NT2/D1 (cell line): Measurements from ENCODE around the gene GLOD4.

Experiments
- DNase-seq: peaks from one replicate; pipeline ENCODE4 v3.0.0-alpha.2; 2011; ENCODE audit warnings: low read depth, low spot score
- H3K27me3 ChIP-seq: 2 replicates; pipeline ENCODE4 v1.6.0; 2011; ENCODE audit warnings: mild to moderate bottlenecking; ENCODE audit not compliant: insufficient read length, insufficient read depth
- H3K36me3 ChIP-seq: 2 replicates; pipeline ENCODE4 v1.6.1; 2011; ENCODE audit warnings: mild to moderate bottlenecking, low read length, mixed read lengths; ENCODE audit not compliant: insufficient read depth, insufficient read length
- H3K4me1 ChIP-seq: 2 replicates; pipeline ENCODE4 v1.5.1; 2011; ENCODE audit not compliant: insufficient read depth, insufficient read length
- H3K4me3 ChIP-seq: 2 replicates; pipeline ENCODE4 v1.5.1; 2011; ENCODE audit warnings: low read depth; ENCODE audit not compliant: insufficient read length
- H3K9ac ChIP-seq: 2 replicates; pipeline ENCODE4 v1.6.0; 2011; ENCODE audit warnings: low read depth; ENCODE audit not compliant: insufficient read length
- H3K9me3 ChIP-seq: 2 replicates; pipeline ENCODE4 v1.5.1; 2011; ENCODE audit warnings: mild to moderate bottlenecking, low read length; ENCODE audit not compliant: insufficient read depth
- SUZ12 ChIP-seq: IDR thresholded peaks from 2 replicates; pipeline ENCODE4 v1.6.1; 2011; ENCODE audit not compliant: insufficient read length, insufficient read depth; ENCODE audit errors: extremely low read depth
- YY1 ChIP-seq: IDR thresholded peaks from 2 replicates; pipeline ENCODE4 v1.6.1; 2011; ENCODE audit not compliant: insufficient read length, insufficient read depth
- ZNF274 ChIP-seq: IDR thresholded peaks from 2 replicates; pipeline ENCODE4 v1.6.1; 2011; ENCODE audit warnings: mild to moderate bottlenecking, low read depth, low read length

Gene GLOD4

GRCh38 chr17:725084-725483, 57.0 kb downstream of the GLOD4 start:
- Histone ChIP-seq H3K9me3 (no peaks in the 10 kb centered on the region), H3K27me3 (peaks cover 4% of the 10 kb centered on the region), H3K4me3 (no peak overlapping the region), H3K36me3 (no peaks in the 10 kb centered on the region), H3K4me1 (peaks cover 3% of the 10 kb centered on the region), H3K9ac (no peak overlapping the region)
- TF ChIP-seq ZNF274 (no peak), YY1 (no peak), SUZ12 (no peak)
- DNase-seq = no peak

- no peak for TF ChIP-seq YY1
- no peak for TF ChIP-seq SUZ12
- no peak for TF ChIP-seq ZNF274
- Histone ChIP-seq H3K9me3 (no peaks in the 10 kb centered on the region), H3K4me3 (no peak overlapping the region), H3K4me1 (no peaks in the 10 kb centered on the region), H3K36me3 (no peaks in the 10 kb centered on the region), H3K9ac (no peak overlapping the region), H3K27me3 (peaks cover 4% of the 10 kb centered on the region)
- no peak for DNase-seq
These were observed 60.5 kb downstream of the GLOD4 start for GRCh38 chr17:721540-721937.

GRCh38 chr17:720706-721539, 61.2 kb downstream of the GLOD4 start:
- no peak overlapping the region for H3K9ac ChIP-seq
- no peak for TF ChIP-seq SUZ12
- no peak for TF ChIP-seq ZNF274
- no peak for TF ChIP-seq YY1
- H3K4me3 ChIP-seq = no peak overlapping the region
- H3K27me3 ChIP-seq = peaks cover 4% of the 10 kb centered on the region
- no peaks in the 10 kb centered on the region for H3K36me3 ChIP-seq
- no peak for DNase-seq
- no peaks in the 10 kb centered on the region for H3K9me3 ChIP-seq
- no peaks in the 10 kb centered on the region for H3K4me1 ChIP-seq

GRCh38 chr17:718075-718474, 64.0 kb downstream of the GLOD4 start:
- TF ChIP-seq SUZ12 = no peak
- no peak for TF ChIP-seq YY1
- no peak for TF ChIP-seq ZNF274
- no peak for DNase-seq

More at GRCh38 chr17:718075-718474, 64.0 kb downstream of the GLOD4 start:
- Histone ChIP-seq H3K9ac (no peak overlapping the region), H3K4me1 (no peaks in the 10 kb centered on the region), H3K36me3 (no peaks in the 10 kb centered on the region), H3K4me3 (no peak overlapping the region), H3K27me3 (peaks cover 4% of the 10 kb centered on the region), H3K9me3 (no peaks in the 10 kb centered on the region)
